GM13976 (cell line): ENCODE measurements around the gene ABCD1.
"Not testable (repeated sequence)": the region's sequence is repeated elsewhere in the genome, so short reads cannot be mapped to it uniquely, and the experiment has no call there.

ENCODE experiments used
- DNase-seq: peaks from one replicate; pipeline ENCODE4 v3.0.0; 2012; ENCODE audit warnings: low spot score
- in situ Hi-C: fragments of 300-500 bp; cut with MboI; formaldehyde crosslinking; loops from one replicate; pipeline ENCODE4 v1.12.0; 2022; ENCODE audit warnings: low sequenced_read_pairs, mixed read lengths, inconsistent platforms; ENCODE audit not compliant: unreplicated experiment
- TF ChIP-seq, protein P1 (sequence below): IDR thresholded peaks from 2 replicates; pipeline ENCODE4 v1.5.1; 2012; ENCODE audit warnings: borderline replicate concordance, mild to moderate bottlenecking; ENCODE audit not compliant: insufficient read depth; ENCODE audit errors: extremely low read depth, missing control alignments, control extremely low read depth

Gene ABCD1

DNA sequence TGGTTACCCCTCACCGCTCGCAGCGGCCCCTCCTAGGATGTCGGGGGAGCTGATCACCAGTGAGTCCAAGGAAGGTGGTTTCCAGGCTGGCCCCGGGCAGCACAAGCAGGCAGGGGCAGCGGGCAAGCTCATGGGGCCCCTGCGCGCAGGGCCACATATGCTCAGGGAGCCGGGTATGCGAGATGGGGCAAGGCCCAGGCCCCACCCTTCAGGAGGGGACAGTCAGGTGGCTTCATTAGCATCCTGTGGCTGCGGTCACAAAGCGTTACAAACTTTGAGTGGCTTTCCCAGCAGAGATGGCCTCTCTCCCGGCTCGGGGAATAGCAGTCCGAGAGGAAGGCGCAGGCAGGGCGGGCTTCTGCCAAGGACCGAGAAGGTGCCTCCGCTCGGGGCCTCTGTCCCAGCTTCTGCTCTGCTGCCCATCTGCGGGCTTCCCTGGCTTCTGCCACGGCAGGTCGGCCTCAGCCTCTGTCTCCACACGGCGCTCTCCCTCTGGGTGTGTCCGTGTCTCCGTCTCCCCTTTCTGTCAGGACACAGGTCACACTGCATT is 13.5 kb downstream of the ABCD1 start:
- DNase-seq, result no peak
- in situ Hi-C loops, result no loop called here
- TF ChIP-seq, protein P1, sequence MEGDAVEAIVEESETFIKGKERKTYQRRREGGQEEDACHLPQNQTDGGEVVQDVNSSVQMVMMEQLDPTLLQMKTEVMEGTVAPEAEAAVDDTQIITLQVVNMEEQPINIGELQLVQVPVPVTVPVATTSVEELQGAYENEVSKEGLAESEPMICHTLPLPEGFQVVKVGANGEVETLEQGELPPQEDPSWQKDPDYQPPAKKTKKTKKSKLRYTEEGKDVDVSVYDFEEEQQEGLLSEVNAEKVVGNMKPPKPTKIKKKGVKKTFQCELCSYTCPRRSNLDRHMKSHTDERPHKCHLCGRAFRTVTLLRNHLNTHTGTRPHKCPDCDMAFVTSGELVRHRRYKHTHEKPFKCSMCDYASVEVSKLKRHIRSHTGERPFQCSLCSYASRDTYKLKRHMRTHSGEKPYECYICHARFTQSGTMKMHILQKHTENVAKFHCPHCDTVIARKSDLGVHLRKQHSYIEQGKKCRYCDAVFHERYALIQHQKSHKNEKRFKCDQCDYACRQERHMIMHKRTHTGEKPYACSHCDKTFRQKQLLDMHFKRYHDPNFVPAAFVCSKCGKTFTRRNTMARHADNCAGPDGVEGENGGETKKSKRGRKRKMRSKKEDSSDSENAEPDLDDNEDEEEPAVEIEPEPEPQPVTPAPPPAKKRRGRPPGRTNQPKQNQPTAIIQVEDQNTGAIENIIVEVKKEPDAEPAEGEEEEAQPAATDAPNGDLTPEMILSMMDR, result no peak

DNA sequence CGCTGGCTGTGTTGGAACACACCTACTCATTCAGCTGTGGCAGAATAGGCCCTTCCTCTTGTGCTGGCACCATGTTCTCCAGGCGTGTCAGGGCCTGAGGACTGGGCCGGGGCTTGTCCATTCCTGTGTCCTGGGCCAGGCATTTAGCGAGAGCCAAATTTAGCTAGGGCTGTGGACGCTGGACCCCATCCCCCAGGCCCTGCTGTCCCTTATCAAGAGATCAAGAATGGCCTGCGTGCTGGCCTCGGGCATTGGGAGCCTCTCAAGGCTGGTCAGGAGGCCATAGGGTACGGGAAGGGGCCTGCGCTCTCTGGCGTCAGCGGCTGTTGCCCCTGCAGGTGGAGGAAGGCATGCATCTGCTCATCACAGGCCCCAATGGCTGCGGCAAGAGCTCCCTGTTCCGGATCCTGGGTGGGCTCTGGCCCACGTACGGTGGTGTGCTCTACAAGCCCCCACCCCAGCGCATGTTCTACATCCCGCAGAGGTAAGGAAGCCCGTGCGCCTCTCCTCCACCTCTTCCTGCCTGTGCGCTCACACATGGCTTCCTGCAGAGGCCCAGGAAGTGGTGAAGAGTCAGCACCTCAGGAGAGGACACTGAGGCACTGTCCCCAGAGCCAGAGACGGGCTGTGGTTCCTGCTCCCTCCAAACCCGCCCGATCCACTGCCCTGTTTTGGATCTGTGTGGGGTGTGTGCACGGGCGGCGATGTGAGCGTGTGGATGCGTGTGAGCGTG is 15.3 kb downstream of the ABCD1 start:
- TF ChIP-seq, protein P1, result no peak
- in situ Hi-C loops, result no loop called here
- no peak for DNase-seq

DNA sequence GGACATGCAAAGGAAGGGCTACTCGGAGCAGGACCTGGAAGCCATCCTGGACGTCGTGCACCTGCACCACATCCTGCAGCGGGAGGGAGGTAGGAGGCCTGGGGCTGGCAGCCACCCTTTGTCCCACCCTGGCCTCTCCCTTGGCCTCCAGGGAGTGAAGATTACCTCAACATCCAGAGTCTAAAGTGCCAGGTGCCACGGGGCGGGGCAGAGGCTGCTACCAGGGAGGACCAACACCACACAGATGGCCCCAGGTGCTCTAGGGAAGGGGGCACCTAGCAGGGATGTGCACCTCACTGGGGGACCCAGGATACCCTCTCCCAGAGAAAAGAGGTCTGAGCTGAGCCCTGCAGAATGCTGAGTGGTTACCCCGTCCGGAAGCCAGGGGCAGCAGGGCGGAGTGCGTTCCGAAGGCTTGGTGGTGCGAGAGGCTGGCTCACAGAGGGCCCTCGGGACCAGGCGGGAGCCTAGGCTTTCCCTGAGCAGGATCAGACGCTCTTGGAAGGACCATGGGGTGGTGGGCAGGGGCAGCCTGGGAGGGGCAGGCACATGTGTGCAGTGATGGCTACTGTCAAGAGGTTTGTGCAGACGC is 16.1 kb downstream of the ABCD1 start:
- in situ Hi-C loops, result no loop called here

DNA sequence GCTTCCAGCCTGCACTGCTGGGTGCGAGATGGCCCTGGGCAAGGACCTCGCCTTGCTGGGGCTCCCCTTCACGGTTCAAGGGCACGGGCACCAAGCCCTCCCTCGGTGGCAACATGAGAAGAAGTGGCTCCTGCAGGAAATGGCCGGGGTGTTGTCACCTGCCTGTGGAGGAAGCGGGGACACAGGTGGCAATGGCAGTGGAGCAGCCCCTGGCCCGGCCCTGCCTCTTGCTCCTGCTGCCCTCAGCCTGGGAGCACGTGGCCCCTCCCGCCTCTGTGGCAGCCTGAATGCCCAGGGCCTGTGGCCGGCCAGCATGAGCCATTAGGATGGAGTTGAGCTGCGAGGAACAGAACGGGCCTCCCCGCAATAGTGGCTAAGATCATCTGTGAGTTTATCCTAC is 16.8 kb downstream of the ABCD1 start:
- in situ Hi-C loops, result no loop called here
- DNase-seq, result no peak
- TF ChIP-seq, protein P1, result no peak

More for the DNA sequence above, 16.1 kb downstream of the ABCD1 start:
- TF ChIP-seq, protein P1, result no peak
- DNase-seq, result no peak

DNA sequence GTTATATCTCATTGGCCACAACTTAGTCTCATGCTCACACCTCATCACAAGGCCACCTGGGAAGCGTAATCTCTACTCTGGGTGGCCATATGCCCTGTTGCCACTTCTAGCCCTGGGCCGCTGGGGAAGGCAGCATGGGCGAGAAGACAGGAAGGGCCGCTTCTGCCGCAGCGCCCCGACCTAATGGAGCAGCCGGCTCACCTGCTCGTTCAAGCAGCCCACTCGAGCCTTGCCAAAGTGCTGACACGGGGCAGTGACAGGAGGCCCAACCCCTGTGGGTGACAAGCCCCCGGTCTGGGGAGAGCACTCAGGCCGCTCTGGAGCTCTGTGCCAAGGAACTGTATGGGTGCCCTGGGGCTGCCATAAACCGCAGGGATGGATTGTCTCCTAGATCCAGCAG is 17.5 kb downstream of the ABCD1 start:
- DNase-seq, in situ Hi-C loops: not testable (repeated sequence)

DNA sequence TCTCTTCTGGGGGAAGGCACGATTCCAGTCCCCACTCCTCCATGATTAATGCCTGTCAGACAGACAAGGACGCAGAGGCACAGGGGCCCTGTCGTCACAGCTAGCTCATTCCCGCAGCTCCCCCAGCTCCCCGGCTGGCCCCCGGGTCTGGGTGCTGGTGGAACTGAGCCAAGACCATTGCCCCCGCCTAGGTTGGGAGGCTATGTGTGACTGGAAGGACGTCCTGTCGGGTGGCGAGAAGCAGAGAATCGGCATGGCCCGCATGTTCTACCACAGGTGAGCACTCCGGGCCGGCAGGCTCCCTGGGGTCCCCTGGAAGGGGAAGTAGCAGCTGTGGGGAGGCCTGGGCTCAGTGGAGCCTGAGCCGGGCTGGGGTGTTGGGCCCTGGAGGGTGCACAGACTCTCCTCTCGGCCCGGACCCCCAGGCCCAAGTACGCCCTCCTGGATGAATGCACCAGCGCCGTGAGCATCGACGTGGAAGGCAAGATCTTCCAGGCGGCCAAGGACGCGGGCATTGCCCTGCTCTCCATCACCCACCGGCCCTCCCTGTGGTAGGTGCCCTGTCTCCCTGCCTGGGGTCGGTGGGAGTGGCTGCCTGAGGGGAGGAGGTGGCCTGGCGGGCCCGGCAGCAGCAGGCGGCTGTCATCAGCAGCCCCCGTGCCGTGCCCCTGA is 18.3 kb downstream of the ABCD1 start:
- in situ Hi-C loops, DNase-seq: not testable (repeated sequence)

DNA sequence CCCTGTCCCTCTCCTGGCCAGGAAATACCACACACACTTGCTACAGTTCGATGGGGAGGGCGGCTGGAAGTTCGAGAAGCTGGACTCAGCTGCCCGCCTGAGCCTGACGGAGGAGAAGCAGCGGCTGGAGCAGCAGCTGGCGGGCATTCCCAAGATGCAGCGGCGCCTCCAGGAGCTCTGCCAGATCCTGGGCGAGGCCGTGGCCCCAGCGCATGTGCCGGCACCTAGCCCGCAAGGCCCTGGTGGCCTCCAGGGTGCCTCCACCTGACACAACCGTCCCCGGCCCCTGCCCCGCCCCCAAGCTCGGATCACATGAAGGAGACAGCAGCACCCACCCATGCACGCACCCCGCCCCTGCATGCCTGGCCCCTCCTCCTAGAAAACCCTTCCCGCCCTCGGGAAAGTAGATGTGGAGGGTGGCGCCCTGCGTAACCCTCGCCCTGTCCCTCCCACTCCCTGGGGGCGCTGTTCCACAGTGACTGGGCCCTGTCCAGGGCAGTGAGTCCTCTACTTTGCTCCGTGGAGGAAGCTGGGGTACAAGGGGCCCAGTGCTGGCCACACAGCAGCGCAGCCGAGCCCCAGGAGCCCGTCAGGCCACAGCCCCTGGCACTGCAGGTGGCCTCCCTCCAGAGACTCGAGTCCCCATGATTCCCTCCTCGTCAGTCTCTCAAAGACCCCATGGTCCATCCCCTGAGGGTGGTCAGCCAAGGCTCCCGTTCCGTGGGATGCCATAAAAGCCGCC is 19.0 kb downstream of the ABCD1 start:
- in situ Hi-C loops, DNase-seq: not testable (repeated sequence)
